Measurements from ENCODE around the gene BCDIN3D. TPM values are rescaled to one million over a fixed set of nuclear protein-coding genes. Genes with fewer than 3 reads are reported as not detected.
"Not testable (repeated sequence)": the region's sequence is repeated elsewhere in the genome, so short reads cannot be mapped to it uniquely, and the experiment has no call there.

Gene BCDIN3D
- total and polyA plus RNA-seq, 2 donors = 4.4 to 5.8 TPM

GRCh38 chr12:49882851-49883464 is 40.1 kb upstream of the BCDIN3D start:
- Histone ChIP-seq H3K36me3 (ENCODE audit: insufficient read depth) (no peaks in the 10 kb centered on the region), H3K27ac (ENCODE audit: low read depth) (no peak overlapping the region), H3K4me1 (ENCODE audit: insufficient read depth) (no peaks in the 10 kb centered on the region), H3K4me3 (ENCODE audit: low read depth, low read length) (no peak overlapping the region)
- 84% methylated on average over 9 of the region's 9 CpGs for WGBS
- DNase-seq (ENCODE audit: extremely low spot score) = no peak

- WGBS = 83% methylated on average over 8 of the region's 8 CpGs
- no peaks in the 10 kb centered on the region for H3K36me3 ChIP-seq (ENCODE audit: insufficient read depth)
- no peak overlapping the region for H3K27ac ChIP-seq (ENCODE audit: low read depth)
- H3K4me3 ChIP-seq (ENCODE audit: low read depth, low read length) = no peak overlapping the region
- H3K4me1 ChIP-seq (ENCODE audit: insufficient read depth) = no peaks in the 10 kb centered on the region
- no peak for DNase-seq (ENCODE audit: extremely low spot score)
These were observed 39.4 kb upstream of the BCDIN3D start for GRCh38 chr12:49882248-49882850.

- WGBS = 90% methylated on average over 16 of the region's 16 CpGs
- Histone ChIP-seq H3K4me1 (ENCODE audit: insufficient read depth) (no peaks in the 10 kb centered on the region), H3K4me3 (ENCODE audit: low read depth, low read length) (no peak overlapping the region), H3K36me3 (ENCODE audit: insufficient read depth) (no peaks in the 10 kb centered on the region), H3K27ac (ENCODE audit: low read depth) (no peak overlapping the region)
- DNase-seq (ENCODE audit: extremely low spot score) = no peak
These were observed 38.7 kb upstream of the BCDIN3D start for GRCh38 chr12:49881415-49882247.

- Histone ChIP-seq H3K4me1 (ENCODE audit: insufficient read depth) (no peaks in the 10 kb centered on the region), H3K4me3 (ENCODE audit: low read depth, low read length) (no peak overlapping the region), H3K36me3 (ENCODE audit: insufficient read depth) (no peaks in the 10 kb centered on the region), H3K27ac (ENCODE audit: low read depth) (no peak overlapping the region)
- no peak for DNase-seq (ENCODE audit: extremely low spot score)
- WGBS = 55% methylated on average over 5 of the region's 5 CpGs
These were observed 38.0 kb upstream of the BCDIN3D start for GRCh38 chr12:49880756-49881414.

- not testable (repeated sequence) for H3K4me1 ChIP-seq (ENCODE audit: insufficient read depth); H3K27ac ChIP-seq (ENCODE audit: low read depth); H3K36me3 ChIP-seq (ENCODE audit: insufficient read depth); DNase-seq (ENCODE audit: extremely low spot score); H3K4me3 ChIP-seq (ENCODE audit: low read depth, low read length)
- WGBS = 88% methylated on average over 2 of the region's 2 CpGs
These were observed 36.2 kb upstream of the BCDIN3D start for GRCh38 chr12:49879065-49879464.

GRCh38 chr12:49878021-49878420 is 35.1 kb upstream of the BCDIN3D start:
- no peak overlapping the region for H3K27ac ChIP-seq (ENCODE audit: low read depth)
- 19% methylated on average over 1 of the region's 2 CpGs for WGBS
- no peak overlapping the region for H3K4me3 ChIP-seq (ENCODE audit: low read depth, low read length)
- no peaks in the 10 kb centered on the region for H3K36me3 ChIP-seq (ENCODE audit: insufficient read depth)
- DNase-seq (ENCODE audit: extremely low spot score) = no peak
- no peaks in the 10 kb centered on the region for H3K4me1 ChIP-seq (ENCODE audit: insufficient read depth)

- Histone ChIP-seq H3K4me3 (ENCODE audit: low read depth, low read length) (no peak overlapping the region), H3K27ac (ENCODE audit: low read depth) (no peak overlapping the region), H3K4me1 (ENCODE audit: insufficient read depth) (no peaks in the 10 kb centered on the region), H3K36me3 (ENCODE audit: insufficient read depth) (no peaks in the 10 kb centered on the region)
- DNase-seq (ENCODE audit: extremely low spot score) = no peak
- 69% methylated on average over 5 of the region's 5 CpGs for WGBS
These were observed 34.2 kb upstream of the BCDIN3D start for GRCh38 chr12:49877066-49877465.

- H3K4me1 ChIP-seq (ENCODE audit: insufficient read depth) = no peaks in the 10 kb centered on the region
- no peak for DNase-seq (ENCODE audit: extremely low spot score)
- H3K27ac ChIP-seq (ENCODE audit: low read depth) = no peak overlapping the region
- no peaks in the 10 kb centered on the region for H3K36me3 ChIP-seq (ENCODE audit: insufficient read depth)
- 94% methylated on average over 3 of the region's 3 CpGs for WGBS
- no peak overlapping the region for H3K4me3 ChIP-seq (ENCODE audit: low read depth, low read length)
These were observed 33.2 kb upstream of the BCDIN3D start for GRCh38 chr12:49876070-49876469.

- WGBS = 93% methylated on average over 9 of the region's 9 CpGs
- Histone ChIP-seq H3K27ac (ENCODE audit: low read depth) (no peak overlapping the region), H3K4me3 (ENCODE audit: low read depth, low read length) (no peak overlapping the region), H3K36me3 (ENCODE audit: insufficient read depth) (no peaks in the 10 kb centered on the region), H3K4me1 (ENCODE audit: insufficient read depth) (no peaks in the 10 kb centered on the region)
- DNase-seq (ENCODE audit: extremely low spot score) = no peak
These were observed 32.3 kb upstream of the BCDIN3D start for GRCh38 chr12:49875115-49875720.

- WGBS = 79% methylated on average over 12 of the region's 12 CpGs
- Histone ChIP-seq H3K36me3 (ENCODE audit: insufficient read depth) (no peaks in the 10 kb centered on the region), H3K4me3 (ENCODE audit: low read depth, low read length) (no peak overlapping the region), H3K4me1 (ENCODE audit: insufficient read depth) (no peaks in the 10 kb centered on the region), H3K27ac (ENCODE audit: low read depth) (no peak overlapping the region)
- no peak for DNase-seq (ENCODE audit: extremely low spot score)
These were observed 31.4 kb upstream of the BCDIN3D start for GRCh38 chr12:49874142-49874897.

- H3K4me3 ChIP-seq (ENCODE audit: low read depth, low read length) = no peak overlapping the region
- H3K4me1 ChIP-seq (ENCODE audit: insufficient read depth) = no peaks in the 10 kb centered on the region
- no peak for DNase-seq (ENCODE audit: extremely low spot score)
- no peaks in the 10 kb centered on the region for H3K36me3 ChIP-seq (ENCODE audit: insufficient read depth)
- H3K27ac ChIP-seq (ENCODE audit: low read depth) = no peak overlapping the region
- 72% methylated on average over 3 of the region's 3 CpGs for WGBS
These were observed 30.5 kb upstream of the BCDIN3D start for GRCh38 chr12:49873361-49873934.

- no peak overlapping the region for H3K27ac ChIP-seq (ENCODE audit: low read depth)
- no peaks in the 10 kb centered on the region for H3K4me1 ChIP-seq (ENCODE audit: insufficient read depth)
- WGBS = 87% methylated on average over 6 of the region's 6 CpGs
- no peak overlapping the region for H3K4me3 ChIP-seq (ENCODE audit: low read depth, low read length)
- no peak for DNase-seq (ENCODE audit: extremely low spot score)
- H3K36me3 ChIP-seq (ENCODE audit: insufficient read depth) = no peaks in the 10 kb centered on the region
These were observed 29.9 kb upstream of the BCDIN3D start for GRCh38 chr12:49872781-49873181.
